Effector CD4-positive, alpha-beta T cell (primary cell): Measurements from ENCODE around the gene ATG2A.

Source experiments
- DNase-seq: peaks from one replicate; pipeline ENCODE4 v3.0.0-alpha.2; 2020

ATG2A gene

GRCh38 chr11:64883575-64883974 is 33.4 kb downstream of the ATG2A start:
- no peak for DNase-seq

- DNase-seq: no peak
Measured at GRCh38 chr11:64882243-64882642, 34.8 kb downstream of the ATG2A start.

- no peak for DNase-seq
Measured at GRCh38 chr11:64881476-64881875, 35.5 kb downstream of the ATG2A start.

- no peak for DNase-seq
Measured at GRCh38 chr11:64880240-64881001, 36.6 kb downstream of the ATG2A start.

- no peak for DNase-seq
Measured at GRCh38 chr11:64879244-64879900, 37.6 kb downstream of the ATG2A start.

GRCh38 chr11:64878494-64879243 is 38.3 kb downstream of the ATG2A start, which contains the start of gene EHD1:
Gene EHD1 (minus strand): TSS chr11:64878621. CDS start chr11:64878464, 157 bp downstream.
- DNase-seq: peak; percentile 100

GRCh38 chr11:64878223-64878493 is 38.9 kb downstream of the ATG2A start:
- no peak for DNase-seq

GRCh38 chr11:64877390-64878222 is 39.4 kb downstream of the ATG2A start:
- DNase-seq: no peak

- DNase-seq: no peak
Measured at GRCh38 chr11:64876835-64877341, 40.1 kb downstream of the ATG2A start.

- DNase-seq: no peak
Measured at GRCh38 chr11:64876229-64876750, 40.7 kb downstream of the ATG2A start.

GRCh38 chr11:64875369-64876228 is 41.4 kb downstream of the ATG2A start:
- DNase-seq: no peak

GRCh38 chr11:64874308-64875240 is 42.4 kb downstream of the ATG2A start:
- peak; percentile 45 for DNase-seq

- no peak for DNase-seq
Measured at GRCh38 chr11:64872790-64873488, 44.1 kb downstream of the ATG2A start.

- DNase-seq: no peak
Measured at GRCh38 chr11:64871492-64871891, 45.5 kb downstream of the ATG2A start.

- no peak for DNase-seq
Measured at GRCh38 chr11:64870893-64871466, 46.0 kb downstream of the ATG2A start.

GRCh38 chr11:64870176-64870892 is 46.7 kb downstream of the ATG2A start:
- DNase-seq: no peak

- no peak for DNase-seq
Measured at GRCh38 chr11:64869571-64870175, 47.3 kb downstream of the ATG2A start.
